GM12878 (cell line): Measurements from ENCODE around the gene SCUBE3. TPM values are rescaled to one million over a fixed set of nuclear protein-coding genes. Genes with fewer than 3 reads are reported as not detected.
A peak's percentile ranks its signal among the peaks of the same experiment; 100 is the strongest.

ENCODE experiments used
- CBX3 ChIP-seq: fragments of 200-600 bp; sonication (generic); IDR thresholded peaks from 2 replicates; pipeline ENCODE4 v1.6.1; 2016; ENCODE audit warnings: low read depth, borderline replicate concordance
- CEBPB ChIP-seq, 2 experiments: fragments of 150-350 bp in 1 of 2; IDR thresholded peaks; 2 replicates each; pipeline ENCODE4 v1.6.1; 2012 to 2014; ENCODE audit warnings: low read depth in 2 of 2, low read length in 2 of 2, borderline replicate concordance in 1 of 2, inconsistent platforms in 1 of 2
- ETV6 ChIP-seq, 2 experiments: fragments of 450-650 bp in 1 of 2; IDR thresholded peaks in 1 of 2; conservative IDR thresholded peaks in 1 of 2; 2 replicates each; pipeline ENCODE4 v1.6.1; 2014; ENCODE audit warnings: antibody characterized with exemption in 1 of 2, borderline replicate concordance in 1 of 2, low read depth in 1 of 2, mild to moderate bottlenecking in 1 of 2, moderate library complexity in 1 of 2
- KLF5 ChIP-seq: fragments of 450-650 bp; IDR thresholded peaks from 2 replicates; pipeline ENCODE4 v1.6.1; 2014; ENCODE audit warnings: mild to moderate bottlenecking; ENCODE audit not compliant: partially characterized antibody
- MEF2B ChIP-seq: fragments of 450-650 bp; IDR thresholded peaks from 2 replicates; pipeline ENCODE4 v1.6.1; 2018; ENCODE audit warnings: mild to moderate bottlenecking, moderate library complexity; ENCODE audit not compliant: partially characterized antibody, poor library complexity, severe bottlenecking
- MTA2 ChIP-seq: fragments of 450-650 bp; IDR thresholded peaks from 2 replicates; pipeline ENCODE4 v1.6.1; 2016; ENCODE audit warnings: low read depth, mild to moderate bottlenecking, moderate library complexity
- PAX5 ChIP-seq: IDR thresholded peaks from 2 replicates; pipeline ENCODE4 v1.6.1; 2011; ENCODE audit warnings: low read depth, low read length, borderline replicate concordance
- RAD51 ChIP-seq: fragments of 450-650 bp; IDR thresholded peaks from 2 replicates; pipeline ENCODE4 v1.6.1; 2016; ENCODE audit warnings: moderate library complexity, mild to moderate bottlenecking, inconsistent platforms
- SMAD1 ChIP-seq: fragments of 450-650 bp; IDR thresholded peaks from 2 replicates; pipeline ENCODE4 v1.6.1; 2018; ENCODE audit warnings: mild to moderate bottlenecking, low read depth; ENCODE audit not compliant: partially characterized antibody
- SMC3 ChIP-seq: IDR thresholded peaks from 2 replicates; pipeline ENCODE4 v1.6.1; 2011; ENCODE audit warnings: low read length, improper control_type of control experiment, borderline replicate concordance
- SUPT20H ChIP-seq: IDR thresholded peaks from 2 replicates; pipeline ENCODE4 v1.6.1; 2011; ENCODE audit warnings: low read depth, mild to moderate bottlenecking, low read length, moderate library complexity, borderline replicate concordance; ENCODE audit not compliant: control insufficient read depth
- TAF1 ChIP-seq: IDR thresholded peaks from 2 replicates; pipeline ENCODE4 v1.6.1; 2011; ENCODE audit warnings: mild to moderate bottlenecking, low read depth, low read length, borderline replicate concordance
- ZBED1 ChIP-seq: IDR thresholded peaks from 2 replicates; pipeline ENCODE4 v1.6.1; 2016; ENCODE audit warnings: borderline replicate concordance
- ZNF207 ChIP-seq: fragments of 450-650 bp; IDR thresholded peaks from 2 replicates; pipeline ENCODE4 v1.6.1; 2014; ENCODE audit warnings: antibody characterized with exemption, mild to moderate bottlenecking, borderline replicate concordance
- ZNF217 ChIP-seq: fragments of 450-650 bp; IDR thresholded peaks from 2 replicates; pipeline ENCODE4 v1.6.1; 2017; ENCODE audit warnings: antibody characterized with exemption, mild to moderate bottlenecking
- ZNF274 ChIP-seq: IDR thresholded peaks from one replicate; pipeline ENCODE4 v1.8.0; 2011; ENCODE audit not compliant: insufficient read length, insufficient read depth
- polyA plus RNA-seq, 11 experiments: library from polyadenylated mRNA; depleted of rRNA in 4 of 11; unstranded in 6 of 11; stranded (reverse) in 5 of 11; fragments of >200 nt; fragmentation: Nextera tagmentation in 4 of 11; fragmentation: Illumina TruSeq in 1 of 11; extraction: Ambion mirVana in 4 of 11; extraction: Trizol in 1 of 11; gene quantifications; 1 replicate in 1 of 11; 2 replicates in 10 of 11; pipeline versions ENCODE4 v1.2.1 to v1.2.3, GENCODE V29; 2011 to 2016; ENCODE audit warnings: inconsistent platforms in 2 of 11, missing spikeins in 2 of 11, low read depth in 1 of 11
- total RNA-seq, 4 experiments: library from RNA; depleted of rRNA in 3 of 4; stranded (reverse); fragments of >200 nt in 3 of 4; fragmentation: Illumina TruSeq in 1 of 4; extraction: Trizol in 1 of 4; gene quantifications; 2 replicates each; pipeline versions ENCODE4 v1.2.1 to v1.2.3, GENCODE V29; 2013 to 2021
- TF ChIP-seq, protein P1 (sequence below): IDR thresholded peaks from 2 replicates; pipeline ENCODE4 v1.6.1; 2011; ENCODE audit warnings: mild to moderate bottlenecking, low read depth, low read length, moderate library complexity; ENCODE audit not compliant: insufficient replicate concordance
- TF ChIP-seq, protein P2 (sequence below): fragments of 450-650 bp; IDR thresholded peaks from 2 replicates; pipeline ENCODE4 v1.6.1; 2016; ENCODE audit warnings: mild to moderate bottlenecking
- TF ChIP-seq, protein P3 (sequence below): IDR thresholded peaks from 2 replicates; pipeline ENCODE4 v1.6.1; 2012; ENCODE audit warnings: low read depth, low read length, improper control_type of control experiment
- TF ChIP-seq, protein P4 (sequence below): fragments of 450-650 bp; formaldehyde crosslinking; IDR thresholded peaks from 2 replicates; pipeline ENCODE4 v1.5.0; 2022; ENCODE audit warnings: mild to moderate bottlenecking, missing genetic modification characterization
- TF ChIP-seq, protein P5 (sequence below): IDR thresholded peaks from 2 replicates; pipeline ENCODE4 v1.6.1; 2011; ENCODE audit warnings: low read depth, low read length, improper control_type of control experiment, borderline replicate concordance

The SCUBE3 gene
- total and polyA plus RNA-seq, 10 of the 15 experiments (the other 5 are each of a cell fraction or from before 2014, with no cell fraction given), result under 0.01 to 0.20 (median 0.07) TPM; not detected in 4

DNA sequence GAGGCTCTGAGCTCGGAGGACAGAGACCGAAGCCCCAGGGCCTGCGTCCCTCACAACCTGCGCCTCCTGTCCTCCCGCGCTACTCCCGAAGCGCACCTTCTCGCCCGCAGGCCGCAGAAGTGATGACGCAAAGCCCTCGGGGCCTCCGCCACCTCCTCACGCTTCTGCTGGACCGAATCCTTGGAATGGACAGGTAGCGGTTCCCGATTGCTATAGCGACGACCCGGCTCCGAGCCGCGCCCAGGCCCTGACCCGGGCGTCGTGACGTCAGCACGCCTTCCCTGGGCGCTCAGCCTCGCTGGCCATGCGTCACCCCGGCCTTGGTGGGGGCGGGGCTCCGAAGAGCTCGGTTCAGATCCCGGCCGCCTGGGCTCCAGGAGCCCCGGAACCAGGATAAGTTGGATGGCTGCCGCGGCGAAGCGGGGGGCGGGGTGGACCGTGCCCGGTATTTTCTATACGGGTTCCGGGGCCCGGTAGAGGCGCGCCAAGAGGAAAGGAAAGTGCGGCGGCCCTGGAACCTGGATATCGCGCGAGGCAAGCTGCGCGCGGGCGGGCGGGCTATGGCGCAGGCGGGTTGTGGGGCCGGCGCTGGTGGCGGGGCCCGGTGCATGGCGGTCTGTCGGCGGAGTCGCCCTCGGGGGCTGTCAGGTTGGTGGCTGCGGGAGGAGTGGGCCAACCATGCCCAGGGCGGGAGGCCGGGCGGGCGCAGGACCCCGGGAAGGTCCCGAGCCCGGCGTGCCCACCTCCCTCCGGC lies 45.6 kb downstream of the SCUBE3 start, which contains the start of gene ZNF76 (continued):
- TF ChIP-seq, protein P1, sequence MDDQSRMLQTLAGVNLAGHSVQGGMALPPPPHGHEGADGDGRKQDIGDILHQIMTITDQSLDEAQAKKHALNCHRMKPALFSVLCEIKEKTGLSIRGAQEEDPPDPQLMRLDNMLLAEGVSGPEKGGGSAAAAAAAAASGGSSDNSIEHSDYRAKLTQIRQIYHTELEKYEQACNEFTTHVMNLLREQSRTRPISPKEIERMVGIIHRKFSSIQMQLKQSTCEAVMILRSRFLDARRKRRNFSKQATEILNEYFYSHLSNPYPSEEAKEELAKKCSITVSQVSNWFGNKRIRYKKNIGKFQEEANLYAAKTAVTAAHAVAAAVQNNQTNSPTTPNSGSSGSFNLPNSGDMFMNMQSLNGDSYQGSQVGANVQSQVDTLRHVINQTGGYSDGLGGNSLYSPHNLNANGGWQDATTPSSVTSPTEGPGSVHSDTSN, result no peak
- peak; percentile 38; the same call in 1 of the 2 replicates for TF ChIP-seq PAX5
- peak; percentile 53; the same call in 1 of the 2 replicates for TF ChIP-seq TAF1
- TF ChIP-seq ETV6 (conservative IDR thresholded peaks at IDR 0.05 in 1 of 2, IDR thresholded peaks at IDR 0.05 in 1 of 2; ENCODE audit: borderline replicate concordance in 1 of 2, low read depth in 1 of 2), result peak in 1 of 2 experiments; percentile 35; a peak in 1 of 4 replicates
- no peak for TF ChIP-seq ZNF274
- peak; percentile 43 for TF ChIP-seq KLF5
- TF ChIP-seq SMAD1, result no peak
- peak; percentile 53 for TF ChIP-seq MEF2B
- TF ChIP-seq ZBED1, result no peak
- TF ChIP-seq, protein P2, sequence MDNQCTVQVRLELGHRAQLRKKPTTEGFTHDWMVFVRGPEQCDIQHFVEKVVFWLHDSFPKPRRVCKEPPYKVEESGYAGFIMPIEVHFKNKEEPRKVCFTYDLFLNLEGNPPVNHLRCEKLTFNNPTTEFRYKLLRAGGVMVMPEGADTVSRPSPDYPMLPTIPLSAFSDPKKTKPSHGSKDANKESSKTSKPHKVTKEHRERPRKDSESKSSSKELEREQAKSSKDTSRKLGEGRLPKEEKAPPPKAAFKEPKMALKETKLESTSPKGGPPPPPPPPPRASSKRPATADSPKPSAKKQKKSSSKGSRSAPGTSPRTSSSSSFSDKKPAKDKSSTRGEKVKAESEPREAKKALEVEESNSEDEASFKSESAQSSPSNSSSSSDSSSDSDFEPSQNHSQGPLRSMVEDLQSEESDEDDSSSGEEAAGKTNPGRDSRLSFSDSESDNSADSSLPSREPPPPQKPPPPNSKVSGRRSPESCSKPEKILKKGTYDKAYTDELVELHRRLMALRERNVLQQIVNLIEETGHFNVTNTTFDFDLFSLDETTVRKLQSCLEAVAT, result 0 out of 2 replicates have a peak, but pooled peaks have one; percentile 27
- no peak for TF ChIP-seq CBX3
- peak; percentile 65; the same call in 1 of the 2 replicates for TF ChIP-seq ZNF217
- TF ChIP-seq, protein P3, sequence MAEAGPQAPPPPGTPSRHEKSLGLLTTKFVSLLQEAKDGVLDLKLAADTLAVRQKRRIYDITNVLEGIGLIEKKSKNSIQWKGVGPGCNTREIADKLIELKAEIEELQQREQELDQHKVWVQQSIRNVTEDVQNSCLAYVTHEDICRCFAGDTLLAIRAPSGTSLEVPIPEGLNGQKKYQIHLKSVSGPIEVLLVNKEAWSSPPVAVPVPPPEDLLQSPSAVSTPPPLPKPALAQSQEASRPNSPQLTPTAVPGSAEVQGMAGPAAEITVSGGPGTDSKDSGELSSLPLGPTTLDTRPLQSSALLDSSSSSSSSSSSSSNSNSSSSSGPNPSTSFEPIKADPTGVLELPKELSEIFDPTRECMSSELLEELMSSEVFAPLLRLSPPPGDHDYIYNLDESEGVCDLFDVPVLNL, result 0 out of 2 replicates have a peak, but pooled peaks have one; percentile 46
- no peak for TF ChIP-seq SMC3
- no peak for TF ChIP-seq RAD51
- TF ChIP-seq, protein P4, sequence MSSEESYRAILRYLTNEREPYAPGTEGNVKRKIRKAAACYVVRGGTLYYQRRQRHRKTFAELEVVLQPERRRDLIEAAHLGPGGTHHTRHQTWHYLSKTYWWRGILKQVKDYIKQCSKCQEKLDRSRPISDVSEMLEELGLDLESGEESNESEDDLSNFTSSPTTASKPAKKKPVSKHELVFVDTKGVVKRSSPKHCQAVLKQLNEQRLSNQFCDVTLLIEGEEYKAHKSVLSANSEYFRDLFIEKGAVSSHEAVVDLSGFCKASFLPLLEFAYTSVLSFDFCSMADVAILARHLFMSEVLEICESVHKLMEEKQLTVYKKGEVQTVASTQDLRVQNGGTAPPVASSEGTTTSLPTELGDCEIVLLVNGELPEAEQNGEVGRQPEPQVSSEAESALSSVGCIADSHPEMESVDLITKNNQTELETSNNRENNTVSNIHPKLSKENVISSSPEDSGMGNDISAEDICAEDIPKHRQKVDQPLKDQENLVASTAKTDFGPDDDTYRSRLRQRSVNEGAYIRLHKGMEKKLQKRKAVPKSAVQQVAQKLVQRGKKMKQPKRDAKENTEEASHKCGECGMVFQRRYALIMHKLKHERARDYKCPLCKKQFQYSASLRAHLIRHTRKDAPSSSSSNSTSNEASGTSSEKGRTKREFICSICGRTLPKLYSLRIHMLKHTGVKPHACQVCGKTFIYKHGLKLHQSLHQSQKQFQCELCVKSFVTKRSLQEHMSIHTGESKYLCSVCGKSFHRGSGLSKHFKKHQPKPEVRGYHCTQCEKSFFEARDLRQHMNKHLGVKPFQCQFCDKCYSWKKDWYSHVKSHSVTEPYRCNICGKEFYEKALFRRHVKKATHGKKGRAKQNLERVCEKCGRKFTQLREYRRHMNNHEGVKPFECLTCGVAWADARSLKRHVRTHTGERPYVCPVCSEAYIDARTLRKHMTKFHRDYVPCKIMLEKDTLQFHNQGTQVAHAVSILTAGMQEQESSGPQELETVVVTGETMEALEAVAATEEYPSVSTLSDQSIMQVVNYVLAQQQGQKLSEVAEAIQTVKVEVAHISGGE, result no peak
- TF ChIP-seq ZNF207, result peak; percentile 93
- TF ChIP-seq, protein P5, sequence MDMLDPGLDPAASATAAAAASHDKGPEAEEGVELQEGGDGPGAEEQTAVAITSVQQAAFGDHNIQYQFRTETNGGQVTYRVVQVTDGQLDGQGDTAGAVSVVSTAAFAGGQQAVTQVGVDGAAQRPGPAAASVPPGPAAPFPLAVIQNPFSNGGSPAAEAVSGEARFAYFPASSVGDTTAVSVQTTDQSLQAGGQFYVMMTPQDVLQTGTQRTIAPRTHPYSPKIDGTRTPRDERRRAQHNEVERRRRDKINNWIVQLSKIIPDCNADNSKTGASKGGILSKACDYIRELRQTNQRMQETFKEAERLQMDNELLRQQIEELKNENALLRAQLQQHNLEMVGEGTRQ, result no peak
- TF ChIP-seq MTA2, result no peak
- no peak for TF ChIP-seq SUPT20H
- TF ChIP-seq CEBPB (IDR thresholded peaks at IDR 0.05; ENCODE audit: borderline replicate concordance in 1 of 2, low read depth in 2 of 2, low read length in 2 of 2), result no peak
